Parathyroid adenoma (tissue), 2 donors: Measurements from ENCODE around the gene BCL10.

Source experiments
- H2AFZ ChIP-seq: fragments of 300-600 bp; sonication (generic); one replicate; pipeline ENCODE4 v1.7.0; 2017; ENCODE audit warnings: antibody characterized with exemption, mild to moderate bottlenecking
- H3K27ac ChIP-seq: fragments of 300-600 bp; sonication (generic); one replicate; pipeline ENCODE4 v1.7.0; 2017
- H3K27me3 ChIP-seq: fragments of 300-600 bp; sonication (generic); one replicate; pipeline ENCODE4 v1.7.0; 2017; ENCODE audit warnings: low read length; ENCODE audit not compliant: control insufficient read depth, insufficient read depth
- H3K36me3 ChIP-seq: fragments of 300-600 bp; sonication (generic); one replicate; pipeline ENCODE4 v1.7.0; 2017; ENCODE audit warnings: low read length; ENCODE audit not compliant: control insufficient read depth, insufficient read depth
- H3K4me1 ChIP-seq: fragments of 300-600 bp; sonication (generic); one replicate; pipeline ENCODE4 v1.7.0; 2017; ENCODE audit warnings: control low read depth
- H3K4me2 ChIP-seq: fragments of 300-600 bp; sonication (generic); one replicate; pipeline ENCODE4 v1.7.0; 2017; ENCODE audit warnings: low read length
- H3K4me3 ChIP-seq: fragments of 300-600 bp; sonication (generic); one replicate; pipeline ENCODE4 v1.7.0; 2017; ENCODE audit warnings: low read depth, low read length
- H3K79me2 ChIP-seq: fragments of 300-600 bp; sonication (generic); one replicate; pipeline ENCODE4 v1.7.0; 2017; ENCODE audit warnings: control low read depth
- H3K9ac ChIP-seq: fragments of 300-600 bp; sonication (generic); one replicate; pipeline ENCODE4 v1.7.0; 2017; ENCODE audit warnings: mild to moderate bottlenecking
- H3K9me3 ChIP-seq: fragments of 300-600 bp; sonication (generic); one replicate; pipeline ENCODE4 v1.7.0; 2017; ENCODE audit warnings: low read length; ENCODE audit not compliant: control insufficient read depth
- CTCF ChIP-seq: fragments of 300-600 bp; sonication (generic); IDR thresholded peaks from one replicate; pipeline ENCODE4 v1.7.0; 2017; ENCODE audit warnings: antibody characterized with exemption, mild to moderate bottlenecking
- donor health status: primary hyperparathyroidism.

The BCL10 gene

DNA sequence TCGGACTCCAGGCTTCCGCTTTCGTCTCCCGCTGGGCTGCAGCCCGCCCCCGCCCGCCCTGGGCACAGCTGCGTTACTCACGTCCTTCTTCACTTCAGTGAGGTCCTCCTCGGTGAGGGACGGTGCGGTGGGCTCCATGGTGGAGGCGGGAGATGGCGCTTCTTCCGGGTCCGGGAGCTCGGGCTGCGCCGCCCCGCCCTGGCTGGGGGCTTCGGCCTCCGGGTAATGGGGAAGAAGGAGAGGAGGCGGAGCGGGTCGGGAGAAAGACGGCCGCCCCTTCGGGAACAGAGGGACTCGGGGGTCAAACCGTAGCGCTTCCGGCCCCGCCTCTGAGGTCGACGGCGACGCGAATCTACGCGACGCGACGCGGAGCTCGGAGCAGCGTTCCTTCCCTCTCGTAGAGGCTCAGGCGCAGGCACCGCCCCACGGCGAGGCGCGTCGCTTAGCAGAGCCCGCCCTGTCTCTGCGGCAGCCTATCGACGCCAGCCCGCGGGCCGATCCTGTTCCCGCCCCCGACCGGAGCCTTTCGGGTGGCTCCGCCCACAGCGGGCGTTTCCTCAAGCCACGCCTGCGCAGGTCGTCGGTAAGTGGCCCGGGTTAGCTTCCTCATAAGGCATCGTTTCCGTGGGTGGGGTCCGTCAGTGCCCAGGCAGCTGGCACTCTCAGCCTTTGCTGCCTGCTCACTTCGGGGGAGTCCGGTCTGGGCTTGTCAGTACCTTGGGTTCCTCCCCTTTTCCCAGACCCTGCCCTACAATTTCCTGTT, at the start of gene BCL10:
BCL10 (minus strand) TSS at position 418 of the 763 bp plus-strand sequence; CDS start at position 138, 280 bp downstream.
- H3K4me1 ChIP-seq = peaks cover 5% of the 10 kb centered on the region
- H3K27me3 ChIP-seq = no peaks in the 10 kb centered on the region
- H3K36me3 ChIP-seq = no peaks in the 10 kb centered on the region
- peaks cover 3% of the 10 kb centered on the region for H3K79me2 ChIP-seq
- H3K9me3 ChIP-seq = no peaks in the 10 kb centered on the region
- no peak for TF ChIP-seq CTCF
- H2AFZ ChIP-seq = peak within 1 kb of the TSS; percentile 96
- peak within 1 kb of the TSS; percentile 95 for H3K4me2 ChIP-seq
- H3K9ac ChIP-seq = peak within 1 kb of the TSS; percentile 35
- H3K27ac ChIP-seq = peak within 1 kb of the TSS; percentile 92
- peak within 1 kb of the TSS; percentile 94 for H3K4me3 ChIP-seq

- no peaks in the 10 kb centered on the region for H3K79me2 ChIP-seq
- H3K4me1 ChIP-seq = no peaks in the 10 kb centered on the region
- H3K4me2 ChIP-seq = no peak overlapping the region
- no peak overlapping the region for H2AFZ ChIP-seq
- H3K9ac ChIP-seq = no peak overlapping the region
- no peak overlapping the region for H3K4me3 ChIP-seq
- no peaks in the 10 kb centered on the region for H3K9me3 ChIP-seq
- H3K36me3 ChIP-seq = no peaks in the 10 kb centered on the region
- no peaks in the 10 kb centered on the region for H3K27me3 ChIP-seq
- H3K27ac ChIP-seq = no peak overlapping the region
- TF ChIP-seq CTCF = no peak
Measured at GRCh38 chr1:85325920-85326319, 49.5 kb upstream of the BCL10 start.

DNA sequence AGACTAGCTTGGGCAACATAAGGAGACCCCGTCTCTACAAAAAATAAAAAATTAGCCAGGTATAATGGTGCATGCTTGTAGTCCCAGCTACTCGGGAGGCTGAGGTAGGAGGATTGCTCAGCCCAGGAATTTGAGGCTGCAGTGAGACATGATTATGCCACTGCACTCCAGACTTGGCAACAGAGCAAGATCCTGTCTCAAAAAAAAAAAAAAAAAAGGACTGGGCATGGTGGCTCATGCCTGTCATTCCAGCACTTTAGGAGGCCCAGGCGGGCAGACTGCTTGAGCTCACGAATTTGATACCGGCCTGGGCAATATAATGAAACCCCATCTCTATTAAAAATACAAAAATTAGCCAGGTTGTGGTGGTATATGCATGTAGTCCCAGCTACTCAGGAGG, 47.3 kb upstream of the BCL10 start:
- Histone ChIP-seq H3K4me3 (no peak overlapping the region), H3K27me3 (no peaks in the 10 kb centered on the region), H3K36me3 (no peaks in the 10 kb centered on the region), H2AFZ (no peak overlapping the region), H3K27ac (no peak overlapping the region), H3K4me2 (no peak overlapping the region), H3K9ac (no peak overlapping the region), H3K4me1 (peaks cover 3% of the 10 kb centered on the region), H3K9me3 (no peaks in the 10 kb centered on the region), H3K79me2 (no peaks in the 10 kb centered on the region)
- no peak for TF ChIP-seq CTCF

- no peaks in the 10 kb centered on the region for H3K27me3 ChIP-seq
Measured at GRCh38 chr1:85322655-85323054, 46.2 kb upstream of the BCL10 start.

More at GRCh38 chr1:85322655-85323054, 46.2 kb upstream of the BCL10 start:
- Histone ChIP-seq H3K27ac (no peak overlapping the region), H3K4me3 (no peak overlapping the region), H2AFZ (no peak overlapping the region), H3K9me3 (no peaks in the 10 kb centered on the region), H3K4me1 (peaks cover 3% of the 10 kb centered on the region), H3K79me2 (no peaks in the 10 kb centered on the region), H3K4me2 (no peak overlapping the region), H3K9ac (no peak overlapping the region), H3K36me3 (no peaks in the 10 kb centered on the region)
- no peak for TF ChIP-seq CTCF
